Measurements from ENCODE around the gene KCND3. TPM values are rescaled to one million over a fixed set of nuclear protein-coding genes. Genes with fewer than 3 reads are reported as not detected.
A peak's percentile ranks its signal among the peaks of the same experiment; 100 is the strongest.

Gene KCND3
- total RNA-seq, 2 donors from 2014 or later: not detected

- ATAC-seq (no peak), DNase-seq (ENCODE audit: low spot score in 2 of 2) (no peak)
- Mint-ChIP-seq H3K27ac (no peak overlapping the region), H3K36me3 (no peaks in the 10 kb centered on the region), H3K9me3 (no peaks in the 10 kb centered on the region)
Measured at GRCh38 chr1:111992476-111992875, 3.0 kb upstream of the KCND3 start.

- ATAC-seq: no peak
- H3K9me3 Mint-ChIP-seq: no peaks in the 10 kb centered on the region
- no peak overlapping the region for H3K27ac Mint-ChIP-seq
- DNase-seq (ENCODE audit: low spot score in 2 of 2): no peak
- H3K36me3 Mint-ChIP-seq: no peaks in the 10 kb centered on the region
Measured at GRCh38 chr1:111990878-111991718, 1.6 kb upstream of the KCND3 start.

- H3K9me3 Mint-ChIP-seq: no peaks in the 10 kb centered on the region
- peak in 1 of 2 donors; percentile 48 for ATAC-seq
- no peak overlapping the region for H3K27ac Mint-ChIP-seq
- H3K36me3 Mint-ChIP-seq: no peaks in the 10 kb centered on the region
- peak in 1 of 2 donors; percentile 26 for DNase-seq (ENCODE audit: low spot score in 2 of 2)
Measured at GRCh38 chr1:111990026-111990877, 784 bp upstream of the KCND3 start.

GRCh38 chr1:111988743-111989453, 570 bp downstream of the KCND3 start:
- H3K36me3 Mint-ChIP-seq: no peaks in the 10 kb centered on the region
- ATAC-seq (peak in 1 of 2 donors; percentile 14), DNase-seq (ENCODE audit: low spot score in 2 of 2) (peak in 1 of 2 donors; percentile 13)
- H3K9me3 Mint-ChIP-seq: no peaks in the 10 kb centered on the region
- no peak overlapping the region for H3K27ac Mint-ChIP-seq

- H3K9me3 Mint-ChIP-seq: no peaks in the 10 kb centered on the region
- ATAC-seq (no peak), DNase-seq (ENCODE audit: low spot score in 2 of 2) (no peak)
- no peak overlapping the region for H3K27ac Mint-ChIP-seq
- no peaks in the 10 kb centered on the region for H3K36me3 Mint-ChIP-seq
Measured at GRCh38 chr1:111988377-111988742, 1.1 kb downstream of the KCND3 start.

- Mint-ChIP-seq H3K9me3 (no peaks in the 10 kb centered on the region), H3K27ac (no peak overlapping the region), H3K36me3 (no peaks in the 10 kb centered on the region)
- ATAC-seq (no peak), DNase-seq (ENCODE audit: low spot score in 2 of 2) (no peak)
Measured at GRCh38 chr1:111987502-111987901, 2.0 kb downstream of the KCND3 start.

GRCh38 chr1:111983500-111983899, 6.0 kb downstream of the KCND3 start:
- H3K36me3 Mint-ChIP-seq: no peaks in the 10 kb centered on the region
- ATAC-seq: no peak
- no peaks in the 10 kb centered on the region for H3K9me3 Mint-ChIP-seq
- H3K27ac Mint-ChIP-seq: no peak overlapping the region
- no peak for DNase-seq (ENCODE audit: low spot score in 2 of 2)

GRCh38 chr1:111982428-111982827, 7.0 kb downstream of the KCND3 start:
- ATAC-seq (no peak), DNase-seq (ENCODE audit: low spot score in 2 of 2) (no peak)
- H3K36me3 Mint-ChIP-seq: no peaks in the 10 kb centered on the region
- no peak overlapping the region for H3K27ac Mint-ChIP-seq
- H3K9me3 Mint-ChIP-seq: no peaks in the 10 kb centered on the region

GRCh38 chr1:111981871-111982270, 7.6 kb downstream of the KCND3 start:
- Mint-ChIP-seq H3K9me3 (no peaks in the 10 kb centered on the region), H3K27ac (no peak overlapping the region), H3K36me3 (no peaks in the 10 kb centered on the region)
- ATAC-seq (no peak), DNase-seq (ENCODE audit: low spot score in 2 of 2) (no peak)

GRCh38 chr1:111981090-111981489, 8.4 kb downstream of the KCND3 start:
- Mint-ChIP-seq H3K36me3 (no peaks in the 10 kb centered on the region), H3K9me3 (no peaks in the 10 kb centered on the region), H3K27ac (no peak overlapping the region)
- ATAC-seq: no peak
- DNase-seq (ENCODE audit: low spot score in 2 of 2): no peak

- no peaks in the 10 kb centered on the region for H3K36me3 Mint-ChIP-seq
- DNase-seq (ENCODE audit: low spot score in 2 of 2): no peak
- ATAC-seq: no peak
- H3K27ac Mint-ChIP-seq: no peak overlapping the region
- H3K9me3 Mint-ChIP-seq: no peaks in the 10 kb centered on the region
Measured at GRCh38 chr1:111980686-111981085, 8.8 kb downstream of the KCND3 start.

- ATAC-seq (no peak), DNase-seq (ENCODE audit: low spot score in 2 of 2) (no peak)
- H3K9me3 Mint-ChIP-seq: no peaks in the 10 kb centered on the region
- no peaks in the 10 kb centered on the region for H3K36me3 Mint-ChIP-seq
- no peak overlapping the region for H3K27ac Mint-ChIP-seq
Measured at GRCh38 chr1:111978695-111979094, 10.8 kb downstream of the KCND3 start.

GRCh38 chr1:111977378-111977777, 12.1 kb downstream of the KCND3 start:
- ATAC-seq: no peak
- no peak overlapping the region for H3K27ac Mint-ChIP-seq
- DNase-seq (ENCODE audit: low spot score in 2 of 2): no peak
- H3K9me3 Mint-ChIP-seq: no peaks in the 10 kb centered on the region
- H3K36me3 Mint-ChIP-seq: no peaks in the 10 kb centered on the region

- Mint-ChIP-seq H3K27ac (no peak overlapping the region), H3K9me3 (no peaks in the 10 kb centered on the region)
- no peak for ATAC-seq
Measured at GRCh38 chr1:111976842-111977241, 12.6 kb downstream of the KCND3 start.

GRCh38 chr1:111976332-111976731, 13.1 kb downstream of the KCND3 start:
- no peak overlapping the region for H3K27ac Mint-ChIP-seq
- no peaks in the 10 kb centered on the region for H3K36me3 Mint-ChIP-seq
- DNase-seq (ENCODE audit: low spot score in 2 of 2) (no peak), ATAC-seq (no peak)
- H3K9me3 Mint-ChIP-seq: no peaks in the 10 kb centered on the region

More at GRCh38 chr1:111976842-111977241, 12.6 kb downstream of the KCND3 start:
- no peak for DNase-seq (ENCODE audit: low spot score in 2 of 2)
- H3K36me3 Mint-ChIP-seq: no peaks in the 10 kb centered on the region

GRCh38 chr1:111973150-111973790, 16.2 kb downstream of the KCND3 start:
- no peaks in the 10 kb centered on the region for H3K36me3 Mint-ChIP-seq
- DNase-seq (ENCODE audit: low spot score in 2 of 2) (no peak), ATAC-seq (no peak)
- no peaks in the 10 kb centered on the region for H3K9me3 Mint-ChIP-seq
- H3K27ac Mint-ChIP-seq: no peak overlapping the region

Measured in activated naive CD4-positive, alpha-beta T cell treated with anti-CD3 and anti-CD28 coated beads, Interleukin-2, amount 50 U/mL, for 72 hours (primary cell).